ENCODE results near the gene GPR39. TPM values are rescaled to one million over a fixed set of nuclear protein-coding genes. Genes with fewer than 3 reads are reported as not detected.
A peak's percentile ranks its signal among the peaks of the same experiment; 100 is the strongest.

GPR39 gene
- polyA plus RNA-seq, 1 experiment = 2.9 TPM

GRCh38 chr2:132656266-132656975, 239.8 kb downstream of the GPR39 start:
- no peak overlapping the region for H3K4me3 ChIP-seq (ENCODE audit: low read depth, low read length)

GRCh38 chr2:132659331-132659730, 242.7 kb downstream of the GPR39 start:
- no peak for TF ChIP-seq CTCF (IDR thresholded peaks at IDR 0.05; ENCODE audit: low read depth, low read length)
- Histone ChIP-seq H3K27me3 (ENCODE audit: control insufficient read depth, insufficient read depth, low read length) (no peaks in the 10 kb centered on the region), H3K9me3 (ENCODE audit: control insufficient read depth, insufficient read depth, low read length) (no peaks in the 10 kb centered on the region; the same call in 1 of the 2 replicates), H3K4me3 (ENCODE audit: low read depth, low read length) (no peak overlapping the region), H3K27ac (ENCODE audit: low read depth, low read length) (no peak overlapping the region)
- no peak for DNase-seq (ENCODE audit: low read depth, low spot score)
- POLR2A ChIA-PET = no interaction called here
- CTCF ChIA-PET = interaction anchor here (1.4 to 2.4 kb wide), 3 partner anchors 8 to 112 kb away, joined by 7 to 13 read pairs (median 12); no protein-coding TSS in a partner anchor

More at GRCh38 chr2:132656266-132656975, 239.8 kb downstream of the GPR39 start:
- ChIA-PET CTCF (no interaction called here), POLR2A (no interaction called here)
- H3K9me3 ChIP-seq (ENCODE audit: control insufficient read depth, insufficient read depth, low read length) = no peaks in the 10 kb centered on the region; the same call in 1 of the 2 replicates
- H3K27ac ChIP-seq (ENCODE audit: low read depth, low read length) = peak overlapping the region; percentile 3
- no peak for DNase-seq (ENCODE audit: low read depth, low spot score)
- TF ChIP-seq CTCF (IDR thresholded peaks at IDR 0.05; ENCODE audit: low read depth, low read length) = no peak
- H3K27me3 ChIP-seq (ENCODE audit: control insufficient read depth, insufficient read depth, low read length) = no peaks in the 10 kb centered on the region

GRCh38 chr2:132662732-132663131, 246.1 kb downstream of the GPR39 start:
- no peaks in the 10 kb centered on the region for H3K27me3 ChIP-seq (ENCODE audit: control insufficient read depth, insufficient read depth, low read length)
- ChIA-PET CTCF (interaction anchor here (0.6 to 2.4 kb wide), 3 partner anchors 12 to 116 kb away, joined by 6 to 7 read pairs (median 7); no protein-coding TSS in a partner anchor), POLR2A (no interaction called here)
- TF ChIP-seq CTCF (IDR thresholded peaks at IDR 0.05; ENCODE audit: low read depth, low read length) = no peak
- no peak overlapping the region; the same call in 1 of the 2 replicates for H3K4me3 ChIP-seq (ENCODE audit: low read depth, low read length)
- peak; percentile 69 for DNase-seq (ENCODE audit: low read depth, low spot score)
- H3K9me3 ChIP-seq (ENCODE audit: control insufficient read depth, insufficient read depth, low read length) = no peaks in the 10 kb centered on the region; the same call in 1 of the 2 replicates
- H3K27ac ChIP-seq (ENCODE audit: low read depth, low read length) = no peak overlapping the region

- no peak overlapping the region for H3K27ac ChIP-seq (ENCODE audit: low read depth, low read length)
- no peak for TF ChIP-seq CTCF (IDR thresholded peaks at IDR 0.05; ENCODE audit: low read depth, low read length)
These were observed 247.5 kb downstream of the GPR39 start for GRCh38 chr2:132664096-132664495.

More at GRCh38 chr2:132664096-132664495, 247.5 kb downstream of the GPR39 start:
- ChIA-PET POLR2A (no interaction called here), CTCF (interaction anchor here (0.6 to 2.4 kb wide), 3 partner anchors 13 to 117 kb away, joined by 4 to 7 read pairs (median 7); no protein-coding TSS in a partner anchor)
- DNase-seq (ENCODE audit: low read depth, low spot score) = no peak
- no peaks in the 10 kb centered on the region; the same call in 1 of the 2 replicates for H3K9me3 ChIP-seq (ENCODE audit: control insufficient read depth, insufficient read depth, low read length)
- no peaks in the 10 kb centered on the region for H3K27me3 ChIP-seq (ENCODE audit: control insufficient read depth, insufficient read depth, low read length)
- H3K4me3 ChIP-seq (ENCODE audit: low read depth, low read length) = no peak overlapping the region
